Kidney capillary endothelial cell (primary cell): ENCODE results near the gene FBXO5.

Experiments used
- DNase-seq: peaks from one replicate; pipeline ENCODE4 v3.0.0-alpha.2; 2018; ENCODE audit warnings: low spot score

The FBXO5 gene

GRCh38 chr6:152950240-152950639 lies 32.6 kb downstream of the FBXO5 start:
- DNase-seq, result no peak

GRCh38 chr6:152948150-152948768 lies 34.6 kb downstream of the FBXO5 start:
- DNase-seq, result peak; percentile 53

- DNase-seq, result no peak
These were observed 35.8 kb downstream of the FBXO5 start for GRCh38 chr6:152946995-152947394.

DNA sequence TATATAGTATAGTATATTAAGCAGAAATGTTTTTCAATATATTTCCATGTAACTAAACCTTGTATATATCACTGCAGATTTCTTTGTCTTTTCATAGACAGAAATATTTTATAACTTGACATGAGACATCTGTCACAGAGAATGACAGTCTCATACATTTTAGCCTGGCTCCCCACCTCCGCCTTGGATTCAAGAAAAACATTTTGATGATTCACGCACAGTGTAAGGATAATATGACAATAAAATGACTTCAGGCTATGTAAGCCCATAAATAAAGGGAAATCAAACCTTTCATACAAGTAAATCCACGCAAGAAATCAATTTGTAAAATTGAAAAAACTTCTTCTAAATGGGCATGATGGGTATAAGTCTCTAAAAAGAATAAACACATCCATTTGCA lies 36.4 kb downstream of the FBXO5 start:
- no peak for DNase-seq

- DNase-seq, result no peak
These were observed 39.5 kb downstream of the FBXO5 start for GRCh38 chr6:152943260-152943897.

DNA sequence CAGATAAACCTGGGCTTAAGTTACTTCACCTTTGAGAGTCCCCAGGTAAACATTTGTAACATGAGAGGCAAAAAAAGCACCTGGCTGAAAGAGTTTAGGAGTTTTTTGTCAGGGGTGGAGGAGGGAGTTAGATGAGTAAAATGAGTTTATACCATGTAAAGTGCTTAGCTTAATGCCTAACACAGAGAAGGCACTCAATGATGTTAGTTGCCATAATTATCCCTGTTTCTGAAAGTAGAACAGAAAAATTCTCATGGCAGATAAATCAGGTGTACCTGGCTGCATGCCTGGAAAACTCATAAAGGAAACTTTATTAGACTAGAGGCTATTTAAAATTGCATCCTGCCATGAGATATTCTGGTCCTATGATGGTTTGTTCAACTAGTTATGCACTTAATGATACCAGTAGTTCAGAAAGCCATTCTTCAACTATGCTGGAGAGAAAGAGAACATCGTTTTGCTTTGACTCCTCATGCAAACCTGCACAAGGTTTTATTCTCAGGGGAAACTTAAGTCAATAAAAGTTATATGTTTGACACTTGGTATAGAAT lies 40.4 kb downstream of the FBXO5 start:
- DNase-seq, result no peak

DNA sequence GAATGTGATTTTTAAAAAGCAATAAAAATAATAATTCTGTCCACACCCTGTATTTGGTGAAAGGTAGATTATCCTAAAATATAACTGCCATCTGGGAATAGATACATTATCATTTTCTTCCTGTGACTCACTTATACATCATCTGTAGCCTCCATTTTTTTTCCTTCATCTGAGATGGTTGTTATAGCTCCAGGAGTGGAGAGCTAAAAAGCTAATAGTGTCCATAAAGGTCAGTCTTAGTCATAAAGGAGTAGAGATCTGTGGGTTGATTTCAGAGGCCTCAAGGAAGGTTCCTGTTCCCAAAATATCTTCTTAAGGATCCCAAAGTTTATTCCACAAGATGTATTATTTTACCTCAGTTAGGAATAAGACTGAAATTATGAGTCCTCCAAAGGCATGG lies 41.1 kb downstream of the FBXO5 start:
- no peak for DNase-seq

- DNase-seq, result no peak
These were observed 50.0 kb downstream of the FBXO5 start for GRCh38 chr6:152932865-152933264.

GRCh38 chr6:152922706-152923105 lies 60.1 kb downstream of the FBXO5 start:
- no peak for DNase-seq
